ENCODE results near the gene KCNH1.

Gene KCNH1

GRCh38 chr1:210792250-210793102, 341.5 kb downstream of the KCNH1 start:
- DNase-seq = no peak

- peak; percentile 5 for DNase-seq
These were observed 343.8 kb downstream of the KCNH1 start for GRCh38 chr1:210790196-210790595.

- no peak for DNase-seq
These were observed 346.1 kb downstream of the KCNH1 start for GRCh38 chr1:210787800-210788199.

- no peak for DNase-seq
These were observed 347.4 kb downstream of the KCNH1 start for GRCh38 chr1:210786546-210786945.

DNA sequence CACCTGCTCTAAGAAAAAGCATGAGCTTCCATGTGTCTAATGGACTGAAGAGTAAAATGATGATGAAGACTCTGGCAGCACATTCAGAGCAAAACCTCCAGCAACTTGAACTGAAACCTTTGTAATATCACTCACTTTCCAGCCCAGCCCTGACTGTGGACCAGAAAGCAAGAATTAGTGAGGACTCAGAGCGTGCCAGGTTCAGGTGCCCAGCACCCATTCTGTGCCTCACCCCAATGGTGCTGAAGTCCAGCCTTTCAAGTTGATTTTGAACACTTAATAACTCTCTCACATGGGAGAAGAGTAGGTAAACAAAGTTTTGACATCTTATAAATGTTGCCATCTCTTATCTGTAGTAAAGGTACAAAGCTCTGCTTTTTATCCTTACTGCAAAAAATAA, 350.0 kb downstream of the KCNH1 start:
- no peak for DNase-seq

GRCh38 chr1:210781652-210782051, 352.3 kb downstream of the KCNH1 start:
- no peak for DNase-seq

GRCh38 chr1:210779269-210779668, 354.7 kb downstream of the KCNH1 start:
- DNase-seq = no peak

GRCh38 chr1:210777914-210778313, 356.0 kb downstream of the KCNH1 start:
- no peak for DNase-seq

DNA sequence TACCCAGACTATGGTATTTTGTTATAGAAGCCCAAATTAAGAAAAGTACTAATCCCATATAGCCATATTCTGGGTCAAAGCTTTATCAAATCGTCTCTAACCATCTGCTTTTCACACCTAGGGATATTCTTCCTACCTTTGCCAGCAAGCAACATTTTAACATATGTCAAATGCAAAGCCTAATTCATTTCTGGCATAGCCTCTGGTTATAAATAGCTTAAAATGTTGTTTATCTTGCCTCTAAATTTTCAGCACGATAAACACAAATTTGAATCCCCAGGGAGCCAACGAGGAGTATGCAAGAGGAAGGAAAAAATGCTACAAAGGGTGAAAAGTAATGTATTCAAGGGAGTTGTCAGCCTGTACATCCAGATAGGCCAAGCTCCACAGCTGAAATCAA, 357.2 kb downstream of the KCNH1 start:
- no peak for DNase-seq

DNA sequence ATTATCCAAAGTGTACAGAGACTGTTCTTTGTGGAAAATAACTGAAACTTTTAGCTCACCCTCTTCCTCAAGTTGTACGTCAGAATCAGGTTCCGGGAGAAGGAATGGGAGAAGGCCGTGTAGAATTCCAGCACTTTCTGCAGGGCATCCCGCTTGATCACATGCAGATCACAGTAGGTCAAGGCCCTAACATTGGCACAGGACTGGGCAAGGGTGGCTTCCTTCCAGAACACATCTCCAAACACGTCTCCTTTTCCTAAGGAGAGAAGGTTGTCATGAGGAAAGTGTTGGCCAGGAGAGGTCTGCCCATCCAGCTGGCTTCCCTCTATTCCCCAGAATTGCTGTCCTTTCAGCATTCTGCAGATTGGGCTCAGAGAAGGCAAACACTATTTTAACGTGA, 358.7 kb downstream of the KCNH1 start:
- DNase-seq = no peak

GRCh38 chr1:210773450-210773849, 360.5 kb downstream of the KCNH1 start:
- DNase-seq = no peak

DNA sequence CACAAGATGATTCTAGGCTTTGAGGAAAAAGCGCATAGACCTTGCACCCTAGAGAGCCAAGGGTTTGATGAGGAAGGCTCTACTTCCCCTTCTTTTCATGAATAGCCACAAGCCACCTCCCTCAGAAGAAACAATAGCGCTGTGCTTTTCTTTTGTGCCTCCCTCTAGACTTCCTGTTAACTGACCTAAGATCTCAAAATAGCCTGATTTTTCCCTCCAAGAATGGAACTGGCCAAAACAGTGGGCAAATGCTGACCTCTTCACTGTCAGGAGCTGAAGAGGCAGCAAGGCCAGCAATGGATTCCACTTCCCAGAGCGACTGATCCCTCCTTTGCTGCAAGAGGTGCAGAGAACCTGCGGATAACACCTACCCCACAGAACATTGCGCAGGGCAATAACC, 362.8 kb downstream of the KCNH1 start:
- no peak for DNase-seq

- no peak for DNase-seq
These were observed 363.5 kb downstream of the KCNH1 start for GRCh38 chr1:210770396-210770984.

DNA sequence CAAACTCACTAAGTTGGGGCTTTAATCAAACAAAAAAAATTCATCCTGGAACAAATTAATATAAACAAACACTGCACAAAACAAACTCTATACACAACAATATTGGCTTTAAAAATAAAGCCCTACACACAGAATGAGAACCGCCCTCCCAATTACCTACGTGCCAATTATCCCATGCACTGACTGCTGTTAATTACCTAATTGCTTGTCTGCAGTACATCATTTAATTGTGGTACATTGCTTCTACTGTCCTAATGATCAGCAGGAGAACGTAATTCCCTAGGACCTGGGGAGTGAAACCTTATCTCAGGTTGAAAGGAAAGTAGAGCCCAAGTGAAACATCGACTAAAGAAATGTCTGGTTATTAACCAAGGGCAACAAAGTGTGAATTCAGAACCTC, 364.5 kb downstream of the KCNH1 start:
- no peak for DNase-seq

DNA sequence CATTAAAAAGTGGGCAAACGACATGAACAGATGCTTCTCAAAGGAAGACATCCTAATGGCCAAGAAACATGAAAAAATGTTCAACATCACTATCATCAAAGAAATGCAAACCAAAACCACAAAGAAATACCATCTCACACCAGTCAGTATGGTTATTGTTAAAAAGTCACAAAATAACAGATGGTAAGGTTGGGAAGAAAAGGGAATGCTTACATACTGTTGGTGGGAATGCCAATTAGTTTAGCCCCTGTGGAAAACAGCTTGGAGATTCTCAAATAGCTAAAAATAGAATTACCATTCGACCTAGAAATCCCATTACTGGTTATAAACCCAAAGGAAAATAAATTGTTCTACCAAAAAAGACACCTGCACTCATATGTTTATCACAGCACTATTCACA, 369.4 kb downstream of the KCNH1 start:
- no peak for DNase-seq

- DNase-seq = no peak
These were observed 375.2 kb downstream of the KCNH1 start for GRCh38 chr1:210758761-210759160.

DNA sequence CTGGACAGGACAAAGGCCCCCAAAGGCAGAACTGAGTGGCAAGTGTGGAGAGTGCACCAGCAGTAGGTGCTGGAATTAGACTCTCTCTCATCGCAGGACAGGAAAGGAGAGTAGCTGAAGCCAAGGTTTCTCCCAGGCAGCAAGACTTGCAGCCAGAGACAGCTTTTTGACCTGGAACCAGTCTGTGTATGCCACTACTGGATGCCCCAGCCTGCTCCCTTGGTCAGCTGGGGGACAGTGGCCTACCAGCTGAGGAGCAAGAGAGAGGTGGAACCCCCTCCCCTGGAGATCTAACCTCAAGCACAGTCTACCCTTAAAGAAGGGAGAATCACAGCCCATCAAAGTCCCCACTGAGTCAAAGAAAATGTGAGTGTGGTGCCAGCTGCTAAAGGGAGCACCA, 375.7 kb downstream of the KCNH1 start:
- no peak for DNase-seq

GRCh38 chr1:210757677-210758076, 376.3 kb downstream of the KCNH1 start:
- DNase-seq = no peak

GRCh38 chr1:210755991-210756659, 377.8 kb downstream of the KCNH1 start:
- DNase-seq = no peak

DNA sequence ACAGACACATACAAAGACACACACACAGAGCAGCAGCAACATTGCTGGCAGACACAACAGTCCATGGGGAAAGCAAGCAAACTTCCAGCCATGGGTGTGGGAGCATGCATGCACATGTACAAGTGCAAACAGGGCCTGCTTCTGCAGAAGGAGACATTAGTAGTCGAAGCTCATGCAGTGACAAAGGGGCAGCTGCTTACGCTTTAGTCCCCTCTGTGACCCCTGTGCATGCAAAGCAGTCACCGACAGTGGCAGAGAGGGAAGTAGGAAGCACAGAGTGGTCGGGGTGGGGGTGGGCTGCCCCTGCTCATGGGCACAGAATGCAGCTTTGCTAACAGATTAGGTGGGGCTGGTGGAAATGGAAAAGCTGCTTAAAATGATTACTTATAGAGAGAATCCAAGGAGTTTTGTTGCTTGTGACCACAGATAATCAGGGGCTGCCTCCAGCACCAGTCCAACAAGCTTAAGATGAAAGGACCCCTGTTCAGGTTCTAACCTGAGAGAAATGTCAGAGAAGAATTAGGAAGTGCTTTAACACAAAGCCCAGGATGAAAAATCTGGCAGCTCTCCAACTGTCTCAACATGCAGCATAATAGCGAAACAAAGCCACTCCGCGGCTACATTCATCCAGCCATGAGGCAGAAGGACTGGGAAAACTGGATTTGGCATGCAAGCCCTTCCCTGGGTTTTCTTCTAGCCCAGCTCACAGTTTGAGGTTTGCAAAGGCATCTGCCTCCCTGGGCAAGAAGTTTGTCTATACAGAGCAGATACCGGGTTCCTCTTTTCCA, 378.9 kb downstream of the KCNH1 start:
- DNase-seq = peak; percentile 17

- no peak for DNase-seq
These were observed 382.0 kb downstream of the KCNH1 start for GRCh38 chr1:210751911-210752310.

- DNase-seq = no peak
These were observed 383.5 kb downstream of the KCNH1 start for GRCh38 chr1:210750468-210750867.

- no peak for DNase-seq
These were observed 385.2 kb downstream of the KCNH1 start for GRCh38 chr1:210748796-210749195.

Measured in hematopoietic multipotent progenitor cell treated with erythropoietin and hydrocortisone succinate and interleukin-3 and kit ligand, for 6 days (in vitro differentiated cells).